ENCODE data around the gene CDKN1B. TPM values are rescaled to one million over a fixed set of nuclear protein-coding genes. Genes with fewer than 3 reads are reported as not detected.

Gene CDKN1B
- total RNA-seq, 1 experiment from 2014 or later: 38.7 TPM

- H3K27me3 ChIP-seq (replicated peaks; ENCODE audit: insufficient read depth, low read depth, low read length, poor library complexity): no peaks in the 10 kb centered on the region
- H3K9me3 ChIP-seq (ENCODE audit: low read depth, low read length, poor library complexity, severe bottlenecking): no peaks in the 10 kb centered on the region
- CTCF ChIA-PET: interaction anchor here (0.6 kb wide), 2 partner anchors 13 to 499 kb away, joined by 4 read pairs; no protein-coding TSS in a partner anchor
- intact Hi-C loops (cut with micrococcal nuclease; ENCODE audit: unreplicated experiment): loop anchor here (1.0 kb wide), 1 partner anchor 7 kb away; the partner anchor contains the start of gene CDKN1B
- no peak for DNase-seq (ENCODE audit: low spot score)
- peaks cover 24% of the 10 kb centered on the region for H3K4me1 ChIP-seq (ENCODE audit: insufficient read depth, low read length, poor library complexity, severe bottlenecking)
- H3K4me3 ChIP-seq (ENCODE audit: low read depth, low read length, poor library complexity, severe bottlenecking): peak overlapping the region; percentile 96
- H3K27ac ChIP-seq (ENCODE audit: low read depth, low read length, poor library complexity, severe bottlenecking): peak overlapping the region; percentile 99
- TF ChIP-seq, protein P1, sequence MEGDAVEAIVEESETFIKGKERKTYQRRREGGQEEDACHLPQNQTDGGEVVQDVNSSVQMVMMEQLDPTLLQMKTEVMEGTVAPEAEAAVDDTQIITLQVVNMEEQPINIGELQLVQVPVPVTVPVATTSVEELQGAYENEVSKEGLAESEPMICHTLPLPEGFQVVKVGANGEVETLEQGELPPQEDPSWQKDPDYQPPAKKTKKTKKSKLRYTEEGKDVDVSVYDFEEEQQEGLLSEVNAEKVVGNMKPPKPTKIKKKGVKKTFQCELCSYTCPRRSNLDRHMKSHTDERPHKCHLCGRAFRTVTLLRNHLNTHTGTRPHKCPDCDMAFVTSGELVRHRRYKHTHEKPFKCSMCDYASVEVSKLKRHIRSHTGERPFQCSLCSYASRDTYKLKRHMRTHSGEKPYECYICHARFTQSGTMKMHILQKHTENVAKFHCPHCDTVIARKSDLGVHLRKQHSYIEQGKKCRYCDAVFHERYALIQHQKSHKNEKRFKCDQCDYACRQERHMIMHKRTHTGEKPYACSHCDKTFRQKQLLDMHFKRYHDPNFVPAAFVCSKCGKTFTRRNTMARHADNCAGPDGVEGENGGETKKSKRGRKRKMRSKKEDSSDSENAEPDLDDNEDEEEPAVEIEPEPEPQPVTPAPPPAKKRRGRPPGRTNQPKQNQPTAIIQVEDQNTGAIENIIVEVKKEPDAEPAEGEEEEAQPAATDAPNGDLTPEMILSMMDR (conservative IDR thresholded peaks at IDR 0.05; ENCODE audit: low read depth, low read length): no peak
- no peak for TF ChIP-seq EZH2 (IDR thresholded peaks at IDR 0.05; ENCODE audit: borderline replicate concordance, low read depth, low read length, poor library complexity, severe bottlenecking)
- POLR2A ChIA-PET (ENCODE audit: low non-redundant PET): no interaction called here
- BruUV-seq (replicated peaks): TSS peak; percentile 34
- peaks cover 30% of the 10 kb centered on the region for H3K36me3 ChIP-seq (ENCODE audit: insufficient read depth, low read length, poor library complexity, severe bottlenecking)
These were observed 7.4 kb downstream of the CDKN1B start for GRCh38 chr12:12724421-12725085.

DNA sequence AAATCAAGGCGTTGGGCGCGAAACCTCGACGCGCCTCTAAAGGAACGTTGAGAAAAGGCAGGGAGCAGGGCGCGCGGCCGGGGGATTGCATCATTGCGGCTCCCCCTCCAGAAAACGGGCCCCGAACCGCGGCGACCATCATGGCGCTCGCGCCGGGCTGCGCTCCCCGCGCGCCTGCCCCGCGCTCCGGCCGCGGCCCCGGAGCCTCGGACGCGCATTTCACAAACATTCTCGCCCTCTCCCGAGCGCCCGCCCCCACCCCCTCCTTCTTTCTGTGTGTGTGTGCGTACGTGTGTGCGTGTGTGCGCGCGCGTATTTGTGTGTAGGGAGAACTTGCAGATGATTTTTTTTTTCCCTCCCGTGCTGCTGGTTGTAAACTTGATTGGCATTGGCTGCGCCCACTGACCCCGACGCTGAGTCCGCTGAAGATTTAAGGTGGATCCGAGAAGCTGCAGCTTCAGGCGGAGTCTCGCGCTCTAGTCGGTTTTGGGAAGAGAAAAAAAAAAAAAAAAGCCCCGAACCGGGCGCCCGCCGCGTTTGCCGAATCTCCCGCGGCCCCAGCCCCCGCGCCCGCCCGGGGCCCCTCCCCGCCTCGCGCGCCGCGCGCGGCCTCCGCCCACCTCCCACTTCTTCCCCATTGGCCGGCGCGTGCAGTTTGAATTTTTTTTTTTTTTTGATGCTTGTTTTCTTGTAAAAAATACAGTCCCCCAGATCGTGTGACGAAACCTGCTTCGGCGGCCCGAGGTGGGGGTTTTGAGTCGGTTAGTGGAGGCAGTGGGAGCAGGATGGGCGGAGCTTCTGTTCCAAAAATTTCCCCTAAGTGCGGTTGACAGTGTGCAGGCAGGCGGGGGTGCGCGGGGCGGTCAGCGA, 8.2 kb downstream of the CDKN1B start:
- Histone ChIP-seq H3K36me3 (ENCODE audit: insufficient read depth, low read length, poor library complexity, severe bottlenecking) (peaks cover 22% of the 10 kb centered on the region), H3K4me1 (ENCODE audit: insufficient read depth, low read length, poor library complexity, severe bottlenecking) (peaks cover 19% of the 10 kb centered on the region), H3K27me3 (replicated peaks; ENCODE audit: insufficient read depth, low read depth, low read length, poor library complexity) (no peaks in the 10 kb centered on the region), H3K9me3 (ENCODE audit: low read depth, low read length, poor library complexity, severe bottlenecking) (no peaks in the 10 kb centered on the region), H3K4me3 (ENCODE audit: low read depth, low read length, poor library complexity, severe bottlenecking) (peak overlapping the region; percentile 96), H3K27ac (ENCODE audit: low read depth, low read length, poor library complexity, severe bottlenecking) (peak overlapping the region; percentile 99)
- intact Hi-C loops (cut with micrococcal nuclease; ENCODE audit: unreplicated experiment): loop anchor here (1.0 kb wide), 1 partner anchor 8 kb away; the partner anchor contains the start of gene CDKN1B
- no TSS peak for BruUV-seq (replicated peaks)
- ChIA-PET POLR2A (ENCODE audit: low non-redundant PET) (no interaction called here), CTCF (interaction anchor here (0.6 to 0.8 kb wide), 3 partner anchors 12 to 1788 kb away, joined by 3 to 6 read pairs (median 4); no protein-coding TSS in a partner anchor)
- DNase-seq (ENCODE audit: low spot score): peak; percentile 98
- TF ChIP-seq, protein P1 (conservative IDR thresholded peaks at IDR 0.05; ENCODE audit: low read depth, low read length): no peak

GRCh38 chr12:12725956-12726554, 8.9 kb downstream of the CDKN1B start:
- TF ChIP-seq, protein P1 (conservative IDR thresholded peaks at IDR 0.05; ENCODE audit: low read depth, low read length): no peak
- POLR2A ChIA-PET (ENCODE audit: low non-redundant PET): interaction anchor here (0.9 kb wide), 1 partner anchor 10 kb away, joined by 3 read pairs; no protein-coding TSS in a partner anchor
- Histone ChIP-seq H3K36me3 (ENCODE audit: insufficient read depth, low read length, poor library complexity, severe bottlenecking) (peaks cover 15% of the 10 kb centered on the region), H3K4me3 (ENCODE audit: low read depth, low read length, poor library complexity, severe bottlenecking) (peak overlapping the region; percentile 96), H3K4me1 (ENCODE audit: insufficient read depth, low read length, poor library complexity, severe bottlenecking) (peaks cover 12% of the 10 kb centered on the region), H3K9me3 (ENCODE audit: low read depth, low read length, poor library complexity, severe bottlenecking) (no peaks in the 10 kb centered on the region), H3K27me3 (replicated peaks; ENCODE audit: insufficient read depth, low read depth, low read length, poor library complexity) (no peaks in the 10 kb centered on the region), H3K27ac (ENCODE audit: low read depth, low read length, poor library complexity, severe bottlenecking) (peak overlapping the region; percentile 99)
- DNase-seq (ENCODE audit: low spot score): no peak
- CTCF ChIA-PET: interaction anchor here (0.7 to 0.8 kb wide), 3 partner anchors 11 to 1787 kb away, joined by 3 to 6 read pairs (median 4); no protein-coding TSS in a partner anchor
- BruUV-seq (replicated peaks): no TSS peak
- intact Hi-C loops (cut with micrococcal nuclease; ENCODE audit: unreplicated experiment): loop anchor here (1.0 kb wide), 1 partner anchor 9 kb away; the partner anchor contains the start of gene CDKN1B
